Suprapubic skin (tissue), 4 donors: Measurements from ENCODE around the gene TADA1. TPM values are rescaled to one million over a fixed set of nuclear protein-coding genes. Genes with fewer than 3 reads are reported as not detected.

Experiments used
- DNase-seq, 2 donors: peaks; one replicate each; pipeline ENCODE4 v3.0.0-alpha.2; 2019; ENCODE audit warnings: low spot score in 2 of 2
- H3K27ac ChIP-seq: fragments of 200-600 bp; sonication (generic); one replicate; pipeline ENCODE4 v1.5.1; 2019
- H3K27me3 ChIP-seq: fragments of 200-600 bp; sonication (generic); one replicate; pipeline ENCODE4 v1.5.1; 2019
- H3K36me3 ChIP-seq: fragments of 200-600 bp; sonication (generic); one replicate; pipeline ENCODE4 v1.5.1; 2019
- H3K4me1 ChIP-seq: fragments of 200-600 bp; sonication (generic); one replicate; pipeline ENCODE4 v1.5.1; 2019
- H3K4me3 ChIP-seq: fragments of 200-600 bp; sonication (generic); one replicate; pipeline ENCODE4 v1.5.1; 2019; ENCODE audit warnings: mild to moderate bottlenecking
- H3K9me3 ChIP-seq: fragments of 200-600 bp; sonication (generic); one replicate; pipeline ENCODE4 v1.5.1; 2019
- EP300 ChIP-seq: sonication (generic); formaldehyde crosslinking; IDR thresholded peaks from one replicate; pipeline ENCODE4 v1.6.1; 2017; ENCODE audit warnings: antibody characterized with exemption
- POLR2A ChIP-seq, 2 donors: fragments of 450-650 bp; IDR thresholded peaks; one replicate each; pipeline ENCODE4 v1.6.1; 2017; ENCODE audit warnings: antibody characterized with exemption in 2 of 2, mild to moderate bottlenecking in 2 of 2, moderate library complexity in 2 of 2
- POLR2AphosphoS5 ChIP-seq, 3 donors: sonication (generic); formaldehyde crosslinking; IDR thresholded peaks; one replicate each; pipeline ENCODE4 v1.6.1; 2017; ENCODE audit warnings: antibody characterized with exemption in 3 of 3
- WGBS: methylation state at CpG from one replicate; pipeline ENCODE4 v1.1.5; 2018; 5-methylcytosine and 5-hydroxymethylcytosine counted together
- total RNA-seq, 4 donors: library from RNA; depleted of rRNA; stranded (reverse); fragments of >200 nt; gene quantifications; one replicate each; pipeline ENCODE4 v1.1.0, GENCODE V29; 2016
- TF ChIP-seq, protein P1 (sequence below), 2 donors: fragments of 200-600 bp in 1 of 2; fragments of 450-650 bp in 1 of 2; sonication (generic) in 1 of 2; IDR thresholded peaks; one replicate each; pipeline ENCODE4 v1.5.1; 2016 to 2019; ENCODE audit warnings: antibody characterized with exemption in 2 of 2, mild to moderate bottlenecking in 1 of 2, moderate library complexity in 1 of 2

Gene TADA1
- total RNA-seq, 4 donors from 2014 or later: 11.3 to 14.3 (median 13.0) TPM

DNA sequence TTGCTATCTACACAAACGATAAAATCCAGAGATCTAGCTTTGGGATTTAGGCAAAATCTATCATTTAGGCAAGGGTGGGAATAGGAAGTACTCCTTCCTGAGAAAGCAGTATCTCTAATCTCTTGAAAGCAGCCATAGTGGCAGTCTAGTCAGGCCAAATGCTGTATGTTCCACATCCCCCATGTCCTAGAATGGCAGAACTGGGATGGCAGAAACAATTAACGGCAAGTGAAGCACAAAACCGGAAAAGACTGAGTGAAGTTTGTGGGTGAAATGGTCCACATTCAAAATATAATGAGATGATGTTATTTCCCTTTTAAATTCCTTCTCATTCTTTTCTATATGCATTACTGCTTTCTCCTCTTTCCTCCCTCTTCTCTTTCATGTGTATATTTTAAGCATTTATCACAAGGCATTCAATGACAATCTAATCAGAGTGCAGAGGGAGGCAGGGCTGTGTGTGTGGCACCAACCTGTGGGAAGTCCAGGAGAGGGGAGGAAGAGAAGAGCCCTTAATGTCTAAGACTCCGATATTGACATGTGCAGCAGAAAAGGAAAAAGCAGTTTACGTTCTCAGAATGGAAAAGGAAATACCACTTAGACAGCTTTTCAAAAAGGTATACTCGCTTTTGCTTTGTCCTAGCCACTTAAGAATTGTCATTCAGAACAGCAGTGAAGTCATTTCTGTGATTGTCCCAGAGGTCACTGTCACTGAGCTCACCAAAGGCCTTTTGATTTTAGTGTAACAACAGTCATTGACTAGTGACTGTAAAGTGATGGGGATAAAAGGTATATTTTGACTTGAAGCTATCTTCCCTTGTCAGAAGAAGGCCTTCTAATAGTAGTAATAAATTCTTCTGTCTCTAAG is 42.3 kb upstream of the TADA1 start:
- H3K4me3 ChIP-seq: no peak overlapping the region
- no peaks in the 10 kb centered on the region for H3K36me3 ChIP-seq
- peaks cover 8% of the 10 kb centered on the region for H3K4me1 ChIP-seq
- 86% methylated on average over 6 of the region's 6 CpGs for WGBS
- no peak for DNase-seq
- H3K27ac ChIP-seq: no peak overlapping the region
- TF ChIP-seq POLR2A (IDR thresholded peaks at IDR 0.05): no peak
- no peak for TF ChIP-seq POLR2AphosphoS5 (IDR thresholded peaks at IDR 0.05)
- TF ChIP-seq EP300: no peak
- TF ChIP-seq, protein P1, sequence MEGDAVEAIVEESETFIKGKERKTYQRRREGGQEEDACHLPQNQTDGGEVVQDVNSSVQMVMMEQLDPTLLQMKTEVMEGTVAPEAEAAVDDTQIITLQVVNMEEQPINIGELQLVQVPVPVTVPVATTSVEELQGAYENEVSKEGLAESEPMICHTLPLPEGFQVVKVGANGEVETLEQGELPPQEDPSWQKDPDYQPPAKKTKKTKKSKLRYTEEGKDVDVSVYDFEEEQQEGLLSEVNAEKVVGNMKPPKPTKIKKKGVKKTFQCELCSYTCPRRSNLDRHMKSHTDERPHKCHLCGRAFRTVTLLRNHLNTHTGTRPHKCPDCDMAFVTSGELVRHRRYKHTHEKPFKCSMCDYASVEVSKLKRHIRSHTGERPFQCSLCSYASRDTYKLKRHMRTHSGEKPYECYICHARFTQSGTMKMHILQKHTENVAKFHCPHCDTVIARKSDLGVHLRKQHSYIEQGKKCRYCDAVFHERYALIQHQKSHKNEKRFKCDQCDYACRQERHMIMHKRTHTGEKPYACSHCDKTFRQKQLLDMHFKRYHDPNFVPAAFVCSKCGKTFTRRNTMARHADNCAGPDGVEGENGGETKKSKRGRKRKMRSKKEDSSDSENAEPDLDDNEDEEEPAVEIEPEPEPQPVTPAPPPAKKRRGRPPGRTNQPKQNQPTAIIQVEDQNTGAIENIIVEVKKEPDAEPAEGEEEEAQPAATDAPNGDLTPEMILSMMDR (IDR thresholded peaks at IDR 0.05): no peak
- H3K27me3 ChIP-seq: peaks cover 52% of the 10 kb centered on the region
- H3K9me3 ChIP-seq: no peaks in the 10 kb centered on the region

DNA sequence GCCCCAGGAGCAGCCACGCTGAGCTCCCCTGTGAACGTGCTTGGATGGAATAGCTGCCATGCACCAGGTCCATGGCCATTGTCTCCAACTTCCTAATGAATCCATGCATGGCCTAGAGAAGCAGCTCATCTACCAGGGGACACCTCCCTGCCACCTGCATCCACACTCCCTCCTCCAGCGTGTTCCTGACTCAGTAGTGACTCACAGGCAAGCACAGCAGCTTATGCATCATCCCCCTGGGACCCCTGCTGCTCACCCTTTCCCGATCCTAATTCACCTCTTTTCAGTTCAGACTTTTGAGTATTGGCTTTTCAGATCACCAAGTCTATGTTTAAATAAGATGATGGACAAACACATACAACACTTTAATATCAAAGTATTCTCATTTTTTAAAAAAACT is 39.9 kb upstream of the TADA1 start:
- Histone ChIP-seq H3K27ac (no peak overlapping the region), H3K9me3 (no peaks in the 10 kb centered on the region), H3K4me1 (peaks cover 6% of the 10 kb centered on the region), H3K27me3 (peaks cover 36% of the 10 kb centered on the region), H3K4me3 (no peak overlapping the region), H3K36me3 (no peaks in the 10 kb centered on the region)
- TF ChIP-seq POLR2A (IDR thresholded peaks at IDR 0.05): no peak
- DNase-seq: no peak
- WGBS: 80% methylated on average over 4 of the region's 4 CpGs

DNA sequence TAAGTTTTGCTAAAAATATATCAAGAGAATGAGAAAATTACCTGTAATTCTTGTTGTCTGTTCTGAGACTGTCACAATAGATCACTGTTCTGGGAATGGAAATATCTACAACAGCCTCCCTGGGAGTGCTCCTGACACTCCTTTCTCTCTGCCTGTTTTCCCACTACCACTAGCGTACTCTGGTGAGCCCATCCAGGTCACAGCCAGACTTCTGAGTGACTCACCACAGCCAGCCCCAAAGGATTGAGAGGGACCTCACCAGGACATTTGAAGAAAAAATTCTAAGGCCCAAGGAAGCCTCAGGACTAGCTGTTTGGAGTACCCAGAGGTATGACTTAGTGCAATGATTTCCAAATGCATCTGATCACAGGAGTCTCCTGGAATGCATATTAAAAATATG is 39.0 kb upstream of the TADA1 start:
- Histone ChIP-seq H3K27ac (no peak overlapping the region), H3K36me3 (no peaks in the 10 kb centered on the region), H3K27me3 (peaks cover 27% of the 10 kb centered on the region), H3K9me3 (no peaks in the 10 kb centered on the region), H3K4me1 (no peaks in the 10 kb centered on the region), H3K4me3 (no peak overlapping the region)
- TF ChIP-seq, protein P1 (IDR thresholded peaks at IDR 0.05): no peak
- no peak for TF ChIP-seq POLR2AphosphoS5 (IDR thresholded peaks at IDR 0.05)
- no peak for TF ChIP-seq EP300
- no peak for TF ChIP-seq POLR2A (IDR thresholded peaks at IDR 0.05)
- no peak for DNase-seq
- WGBS: 94% methylated on average over 1 of the region's 1 CpG

DNA sequence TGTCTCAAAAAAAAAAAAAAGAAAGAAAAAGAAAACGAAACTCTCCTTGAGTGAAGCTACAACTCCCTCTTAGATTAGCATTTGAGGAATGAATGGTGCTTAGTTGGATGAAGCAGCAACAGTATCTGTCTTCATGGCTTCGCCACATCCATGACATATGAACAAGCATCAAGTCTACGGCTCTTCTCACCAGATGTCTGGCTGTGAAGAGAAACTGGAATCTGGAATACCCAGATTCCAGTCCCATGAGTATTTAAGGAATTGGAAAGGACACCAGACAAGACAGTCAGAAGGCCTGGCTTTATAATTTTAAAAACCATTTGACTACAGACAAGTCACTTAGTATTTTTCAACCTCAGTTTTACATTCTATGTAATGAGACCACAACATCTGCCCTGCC is 38.0 kb upstream of the TADA1 start:
- no peak overlapping the region for H3K4me3 ChIP-seq
- TF ChIP-seq EP300: no peak
- TF ChIP-seq, protein P1 (IDR thresholded peaks at IDR 0.05): no peak
- no peak for TF ChIP-seq POLR2A (IDR thresholded peaks at IDR 0.05)
- TF ChIP-seq POLR2AphosphoS5 (IDR thresholded peaks at IDR 0.05): no peak
- DNase-seq: no peak
- peaks cover 18% of the 10 kb centered on the region for H3K27me3 ChIP-seq
- WGBS: 73% methylated on average over 3 of the region's 3 CpGs
- H3K27ac ChIP-seq: no peak overlapping the region
- H3K9me3 ChIP-seq: no peaks in the 10 kb centered on the region
- no peaks in the 10 kb centered on the region for H3K36me3 ChIP-seq
- H3K4me1 ChIP-seq: no peaks in the 10 kb centered on the region

DNA sequence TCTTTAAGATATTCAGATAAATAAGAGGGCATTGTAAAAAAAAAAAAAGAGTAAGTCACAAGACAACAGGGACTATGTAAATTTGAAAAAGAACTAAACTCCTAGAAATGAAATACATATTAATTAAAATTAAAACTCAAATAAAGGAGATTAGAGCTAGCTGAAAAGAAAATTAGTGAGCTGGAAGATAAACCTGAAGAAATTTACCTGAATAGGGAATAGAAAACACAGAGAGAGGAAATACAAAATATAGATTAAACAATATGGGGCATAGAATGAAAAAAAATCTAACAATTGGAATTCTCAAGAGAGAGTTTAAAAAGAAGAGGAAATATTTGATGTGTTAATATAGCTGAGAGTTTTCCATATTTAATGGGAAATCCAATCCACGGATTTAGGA is 35.6 kb upstream of the TADA1 start:
- Histone ChIP-seq H3K27ac (no peak overlapping the region), H3K9me3 (no peaks in the 10 kb centered on the region), H3K4me3 (no peak overlapping the region), H3K36me3 (no peaks in the 10 kb centered on the region), H3K27me3 (no peaks in the 10 kb centered on the region), H3K4me1 (no peaks in the 10 kb centered on the region)
- WGBS: 92% methylated on average over 1 of the region's 1 CpG
- TF ChIP-seq EP300 (no peak), POLR2AphosphoS5 (IDR thresholded peaks at IDR 0.05) (no peak), POLR2A (IDR thresholded peaks at IDR 0.05) (no peak)
- TF ChIP-seq, protein P1 (IDR thresholded peaks at IDR 0.05): no peak
- DNase-seq: no peak
